HG03060 (cell line): Measurements from ENCODE around the gene TMCO6.
A peak's percentile ranks its signal among the peaks of the same experiment; 100 is the strongest.
"Not testable (repeated sequence)": the region's sequence is repeated elsewhere in the genome, so short reads cannot be mapped to it uniquely, and the experiment has no call there.

ENCODE experiments used
- ATAC-seq: cut with Tn5 transposase; IDR thresholded peaks from one replicate; pipeline ENCODE4 v1.9.1; 2021; ENCODE audit warnings: low read depth, moderate number of reproducible peaks; ENCODE audit not compliant: unreplicated experiment

The TMCO6 gene

GRCh38 chr5:140639148-140639981, at the start of gene TMCO6:
TMCO6 (plus strand) TSS chr5:140639451; CDS start chr5:140639528, 77 bp downstream.
- ATAC-seq, result peak; percentile 81

- ATAC-seq, result no peak
Measured at GRCh38 chr5:140590861-140591260, 48.4 kb upstream of the TMCO6 start.

GRCh38 chr5:140591747-140592372, 47.4 kb upstream of the TMCO6 start:
- no peak for ATAC-seq

- ATAC-seq, result not testable (repeated sequence)
Measured at GRCh38 chr5:140593070-140593469, 46.2 kb upstream of the TMCO6 start.

GRCh38 chr5:140594169-140594568, 45.1 kb upstream of the TMCO6 start:
- ATAC-seq, result no peak

- ATAC-seq, result no peak
Measured at GRCh38 chr5:140595538-140596300, 43.5 kb upstream of the TMCO6 start.

- ATAC-seq, result no peak
Measured at GRCh38 chr5:140596321-140596741, 42.9 kb upstream of the TMCO6 start.

- ATAC-seq, result no peak
Measured at GRCh38 chr5:140598836-140599235, 40.4 kb upstream of the TMCO6 start.

GRCh38 chr5:140600096-140600495, 39.2 kb upstream of the TMCO6 start:
- ATAC-seq, result no peak

GRCh38 chr5:140602147-140602546, 37.1 kb upstream of the TMCO6 start:
- no peak for ATAC-seq

GRCh38 chr5:140603446-140603698, 35.9 kb upstream of the TMCO6 start:
- not testable (repeated sequence) for ATAC-seq

- no peak for ATAC-seq
Measured at GRCh38 chr5:140603734-140604133, 35.5 kb upstream of the TMCO6 start.

GRCh38 chr5:140605879-140606278, 33.4 kb upstream of the TMCO6 start:
- ATAC-seq, result no peak

- no peak for ATAC-seq
Measured at GRCh38 chr5:140607031-140607430, 32.2 kb upstream of the TMCO6 start.

GRCh38 chr5:140608722-140609121, 30.5 kb upstream of the TMCO6 start:
- ATAC-seq, result no peak

- no peak for ATAC-seq
Measured at GRCh38 chr5:140609126-140609525, 30.1 kb upstream of the TMCO6 start.

- ATAC-seq, result no peak
Measured at GRCh38 chr5:140611020-140611521, 28.2 kb upstream of the TMCO6 start.

- ATAC-seq, result no peak
Measured at GRCh38 chr5:140622301-140622700, 16.9 kb upstream of the TMCO6 start.

GRCh38 chr5:140623061-140623460, 16.2 kb upstream of the TMCO6 start:
- not testable (repeated sequence) for ATAC-seq

GRCh38 chr5:140624886-140625285, 14.4 kb upstream of the TMCO6 start:
- ATAC-seq, result not testable (repeated sequence)

- ATAC-seq, result no peak
Measured at GRCh38 chr5:140627972-140628371, 11.3 kb upstream of the TMCO6 start.
